ENCODE data around the gene FAM168A.

Gene FAM168A

GRCh38 chr11:73556966-73557365, 40.9 kb downstream of the FAM168A start:
- Mint-ChIP-seq H3K27ac (no peak overlapping the region), H3K27me3 (no peaks in the 10 kb centered on the region), H3K36me3 (peaks cover 13% of the 10 kb centered on the region), H3K4me3 (no peak overlapping the region), H3K9me3 (peaks cover 3% of the 10 kb centered on the region), H3K4me1 (peaks cover 9% of the 10 kb centered on the region)
- ATAC-seq (ENCODE audit: low read depth) (no peak), DNase-seq (ENCODE audit: low spot score in 2 of 2) (no peak)

- no peaks in the 10 kb centered on the region for H3K27me3 Mint-ChIP-seq
- H3K27ac Mint-ChIP-seq: no peak overlapping the region
- peaks cover 13% of the 10 kb centered on the region for H3K36me3 Mint-ChIP-seq
- H3K9me3 Mint-ChIP-seq: peaks cover 3% of the 10 kb centered on the region
- H3K4me1 Mint-ChIP-seq: peaks cover 16% of the 10 kb centered on the region
- no peak overlapping the region for H3K4me3 Mint-ChIP-seq
- ATAC-seq (ENCODE audit: low read depth): no peak
- no peak for DNase-seq (ENCODE audit: low spot score in 2 of 2)
These were observed 42.3 kb downstream of the FAM168A start for GRCh38 chr11:73555615-73556014.

DNA sequence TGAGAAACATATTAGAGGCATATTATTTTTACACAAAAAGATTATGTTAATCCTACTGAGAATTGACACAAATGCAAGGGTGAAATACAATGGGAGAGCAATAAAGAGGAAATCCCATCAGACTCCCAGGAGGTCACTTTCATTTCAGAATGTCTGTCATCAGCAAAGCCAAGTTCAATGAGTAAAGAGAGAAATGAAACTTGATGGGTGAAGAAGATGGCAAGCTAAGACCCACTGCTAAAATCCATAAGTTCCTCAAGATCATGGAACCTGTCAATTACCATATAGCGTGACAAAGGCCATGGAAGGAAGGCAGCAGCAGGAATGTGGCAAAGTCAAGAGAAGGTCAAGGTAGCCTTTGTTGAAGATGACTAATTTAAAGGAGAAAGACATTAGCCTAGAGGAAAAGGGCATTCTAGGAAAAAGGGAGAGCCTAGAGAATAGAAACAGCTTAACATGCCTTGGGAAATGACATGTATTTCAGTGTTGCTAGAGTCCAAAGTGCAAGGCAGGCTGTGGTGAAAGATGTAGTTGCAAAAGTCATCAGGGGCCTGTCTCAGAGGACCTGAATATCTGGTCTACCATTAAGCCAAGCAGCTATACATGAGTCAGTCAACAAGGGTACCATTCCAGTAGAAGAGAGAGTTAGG, 43.1 kb downstream of the FAM168A start:
- Mint-ChIP-seq H3K9me3 (peaks cover 3% of the 10 kb centered on the region), H3K4me3 (no peak overlapping the region), H3K27ac (no peak overlapping the region), H3K36me3 (peaks cover 13% of the 10 kb centered on the region), H3K27me3 (no peaks in the 10 kb centered on the region), H3K4me1 (peaks cover 19% of the 10 kb centered on the region)
- no peak for DNase-seq (ENCODE audit: low spot score in 2 of 2)
- no peak for ATAC-seq (ENCODE audit: low read depth)

DNA sequence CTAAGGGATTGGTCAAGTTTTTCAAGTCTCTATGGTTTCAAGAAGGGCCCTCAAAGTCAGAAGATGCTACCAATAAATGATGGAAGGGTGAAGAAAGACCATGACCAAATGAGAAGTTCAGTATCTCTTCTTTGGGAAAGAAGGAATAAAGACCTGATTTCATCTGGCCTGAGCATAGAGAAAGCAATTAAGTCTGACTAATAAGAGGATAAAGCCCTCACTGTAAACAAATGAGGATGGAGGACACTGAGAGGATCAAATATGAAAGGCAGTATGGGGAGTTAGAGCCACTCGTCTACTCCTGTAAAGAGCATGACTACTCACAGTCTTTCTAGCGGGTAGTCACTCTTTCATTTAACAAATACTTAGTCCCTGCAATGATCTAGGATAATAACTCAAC, 44.6 kb downstream of the FAM168A start:
- no peaks in the 10 kb centered on the region for H3K27me3 Mint-ChIP-seq

GRCh38 chr11:73551677-73552076, 46.2 kb downstream of the FAM168A start:
- H3K27ac Mint-ChIP-seq: no peak overlapping the region
- DNase-seq (ENCODE audit: low spot score in 2 of 2) (no peak), ATAC-seq (ENCODE audit: low read depth) (no peak)
- H3K4me3 Mint-ChIP-seq: no peak overlapping the region
- peaks cover 27% of the 10 kb centered on the region for H3K4me1 Mint-ChIP-seq
- peaks cover 3% of the 10 kb centered on the region for H3K9me3 Mint-ChIP-seq
- no peaks in the 10 kb centered on the region for H3K27me3 Mint-ChIP-seq
- H3K36me3 Mint-ChIP-seq: peaks cover 10% of the 10 kb centered on the region

More for the DNA sequence above, 44.6 kb downstream of the FAM168A start:
- no peak overlapping the region for H3K4me3 Mint-ChIP-seq
- peaks cover 3% of the 10 kb centered on the region for H3K9me3 Mint-ChIP-seq
- DNase-seq (ENCODE audit: low spot score in 2 of 2): no peak
- peaks cover 21% of the 10 kb centered on the region for H3K4me1 Mint-ChIP-seq
- peaks cover 13% of the 10 kb centered on the region for H3K36me3 Mint-ChIP-seq
- no peak for ATAC-seq (ENCODE audit: low read depth)
- no peak overlapping the region for H3K27ac Mint-ChIP-seq

GRCh38 chr11:73549376-73549775, 48.5 kb downstream of the FAM168A start:
- no peak for DNase-seq (ENCODE audit: low spot score in 2 of 2)
- peaks cover 3% of the 10 kb centered on the region for H3K36me3 Mint-ChIP-seq
- H3K27ac Mint-ChIP-seq: no peak overlapping the region
- no peaks in the 10 kb centered on the region for H3K9me3 Mint-ChIP-seq
- H3K27me3 Mint-ChIP-seq: no peaks in the 10 kb centered on the region
- no peak for ATAC-seq (ENCODE audit: low read depth)
- H3K4me1 Mint-ChIP-seq: peaks cover 20% of the 10 kb centered on the region
- no peak overlapping the region for H3K4me3 Mint-ChIP-seq

GRCh38 chr11:73547706-73548595, 50.0 kb downstream of the FAM168A start:
- Mint-ChIP-seq H3K36me3 (no peaks in the 10 kb centered on the region), H3K27ac (no peak overlapping the region), H3K4me3 (no peak overlapping the region), H3K27me3 (no peaks in the 10 kb centered on the region), H3K9me3 (no peaks in the 10 kb centered on the region), H3K4me1 (peaks cover 18% of the 10 kb centered on the region)
- DNase-seq (ENCODE audit: low spot score in 2 of 2) (no peak), ATAC-seq (ENCODE audit: low read depth) (no peak)

- H3K9me3 Mint-ChIP-seq: no peaks in the 10 kb centered on the region
- no peak overlapping the region for H3K4me3 Mint-ChIP-seq
- H3K27ac Mint-ChIP-seq: no peak overlapping the region
- H3K36me3 Mint-ChIP-seq: no peaks in the 10 kb centered on the region
- no peaks in the 10 kb centered on the region for H3K27me3 Mint-ChIP-seq
- peaks cover 13% of the 10 kb centered on the region for H3K4me1 Mint-ChIP-seq
- ATAC-seq (ENCODE audit: low read depth) (no peak), DNase-seq (ENCODE audit: low spot score in 2 of 2) (no peak)
These were observed 55.7 kb downstream of the FAM168A start for GRCh38 chr11:73542175-73542574.

GRCh38 chr11:73539506-73540084, 58.3 kb downstream of the FAM168A start:
- Mint-ChIP-seq H3K36me3 (peaks cover 3% of the 10 kb centered on the region), H3K27me3 (no peaks in the 10 kb centered on the region), H3K4me1 (peaks cover 12% of the 10 kb centered on the region), H3K27ac (no peak overlapping the region), H3K9me3 (no peaks in the 10 kb centered on the region), H3K4me3 (no peak overlapping the region)
- DNase-seq (ENCODE audit: low spot score in 2 of 2) (no peak), ATAC-seq (ENCODE audit: low read depth) (no peak)

GRCh38 chr11:73538381-73538872, 59.5 kb downstream of the FAM168A start:
- ATAC-seq (ENCODE audit: low read depth): peak; percentile 43
- peak overlapping the region; percentile 17 for H3K27ac Mint-ChIP-seq
- no peak for DNase-seq (ENCODE audit: low spot score in 2 of 2)
- H3K4me1 Mint-ChIP-seq: peaks cover 12% of the 10 kb centered on the region
- H3K36me3 Mint-ChIP-seq: peaks cover 3% of the 10 kb centered on the region
- H3K4me3 Mint-ChIP-seq: no peak overlapping the region
- no peaks in the 10 kb centered on the region for H3K9me3 Mint-ChIP-seq
- no peaks in the 10 kb centered on the region for H3K27me3 Mint-ChIP-seq

- Mint-ChIP-seq H3K36me3 (peaks cover 3% of the 10 kb centered on the region), H3K27ac (no peak overlapping the region), H3K27me3 (no peaks in the 10 kb centered on the region), H3K4me3 (no peak overlapping the region), H3K9me3 (no peaks in the 10 kb centered on the region), H3K4me1 (peaks cover 12% of the 10 kb centered on the region)
- no peak for DNase-seq (ENCODE audit: low spot score in 2 of 2)
- no peak for ATAC-seq (ENCODE audit: low read depth)
These were observed 59.9 kb downstream of the FAM168A start for GRCh38 chr11:73537969-73538368.

DNA sequence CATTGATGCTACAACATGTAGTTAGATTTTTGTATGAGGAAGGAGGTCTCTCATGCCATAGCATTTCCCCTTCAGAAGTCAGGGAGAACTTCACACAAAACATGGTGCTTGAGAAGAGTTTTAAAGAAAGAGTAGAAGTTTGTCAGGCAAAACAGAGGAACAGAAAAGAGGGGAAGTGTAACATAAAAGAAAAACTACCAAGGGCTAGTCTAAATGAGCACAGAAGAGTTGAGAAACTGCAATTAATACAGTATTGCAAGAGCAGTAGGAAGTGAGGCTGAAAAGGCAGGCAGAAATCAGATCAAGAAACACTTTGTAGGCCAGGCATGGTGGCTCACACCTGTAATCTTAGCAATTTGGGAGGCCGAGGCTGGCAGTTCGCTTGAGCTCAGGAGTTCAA, 61.0 kb downstream of the FAM168A start:
- Mint-ChIP-seq H3K4me1 (peaks cover 12% of the 10 kb centered on the region), H3K27me3 (no peaks in the 10 kb centered on the region), H3K36me3 (peaks cover 3% of the 10 kb centered on the region), H3K27ac (no peak overlapping the region), H3K4me3 (no peak overlapping the region), H3K9me3 (no peaks in the 10 kb centered on the region)
- ATAC-seq (ENCODE audit: low read depth) (no peak), DNase-seq (ENCODE audit: low spot score in 2 of 2) (no peak)

- Mint-ChIP-seq H3K9me3 (no peaks in the 10 kb centered on the region), H3K27ac (no peak overlapping the region), H3K4me1 (peaks cover 4% of the 10 kb centered on the region), H3K36me3 (peaks cover 4% of the 10 kb centered on the region), H3K27me3 (no peaks in the 10 kb centered on the region), H3K4me3 (no peak overlapping the region)
- DNase-seq (ENCODE audit: low spot score in 2 of 2) (no peak), ATAC-seq (ENCODE audit: low read depth) (no peak)
These were observed 65.6 kb downstream of the FAM168A start for GRCh38 chr11:73532310-73532709.

DNA sequence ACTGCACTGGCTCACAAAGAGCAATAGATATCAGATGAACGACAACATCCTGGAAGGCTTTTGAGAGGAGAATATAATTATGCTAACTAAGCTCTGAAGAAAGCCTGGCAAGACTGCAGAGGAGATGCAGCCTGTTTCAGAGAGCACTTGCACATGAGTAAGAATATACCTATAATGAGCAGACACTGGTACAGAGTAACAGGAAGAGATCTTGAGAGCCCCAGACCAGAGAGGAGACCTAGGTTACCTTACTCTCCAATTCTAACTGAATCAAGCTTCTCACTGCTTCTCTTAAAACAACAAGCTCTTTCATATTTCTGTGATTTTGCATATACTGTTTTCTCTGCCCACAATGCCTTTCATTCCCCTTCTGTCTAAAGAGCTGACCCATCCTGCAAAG, 66.5 kb downstream of the FAM168A start:
- Mint-ChIP-seq H3K4me3 (no peak overlapping the region), H3K27me3 (no peaks in the 10 kb centered on the region), H3K9me3 (no peaks in the 10 kb centered on the region), H3K4me1 (peaks cover 4% of the 10 kb centered on the region), H3K36me3 (peaks cover 1% of the 10 kb centered on the region), H3K27ac (no peak overlapping the region)
- no peak for ATAC-seq (ENCODE audit: low read depth)
- no peak for DNase-seq (ENCODE audit: low spot score in 2 of 2)

Measured in memory B cell (primary cell).